Gastroesophageal sphincter (tissue), 4 donors: ENCODE data around the gene DMD. TPM values are rescaled to one million over a fixed set of nuclear protein-coding genes. Genes with fewer than 3 reads are reported as not detected.
A peak's percentile ranks its signal among the peaks of the same experiment; 100 is the strongest.

Source experiments
- ATAC-seq: fragments of 150-250 bp; one replicate; pipeline ENCODE4 v1.9.1; 2016; ENCODE audit warnings: mild to moderate bottlenecking, moderate library complexity
- H3K27ac ChIP-seq, 4 donors: fragments of 200-600 bp; sonication (generic) in 3 of 4; 1 replicate in 3 of 4; 2 replicates in 1 of 4; pipeline ENCODE4 v1.5.1; 2016 to 2019
- H3K27me3 ChIP-seq: fragments of 200-600 bp; sonication (generic); one replicate; pipeline ENCODE4 v1.5.1; 2019
- H3K36me3 ChIP-seq, 2 donors: fragments of 200-600 bp; sonication (generic); one replicate each; pipeline ENCODE4 v1.5.1; 2019; ENCODE audit warnings: control low read depth in 1 of 2
- H3K4me1 ChIP-seq, 3 donors: fragments of 200-600 bp; sonication (generic); 1 replicate in 2 of 3; 2 replicates in 1 of 3; pipeline ENCODE4 v1.5.1; 2016 to 2019; ENCODE audit warnings: control low read depth in 2 of 3
- H3K4me3 ChIP-seq, 2 donors: fragments of 200-600 bp; sonication (generic); one replicate each; pipeline ENCODE4 v1.5.1; 2019; ENCODE audit warnings: mild to moderate bottlenecking in 1 of 2, moderate library complexity in 1 of 2
- H3K9me3 ChIP-seq, 3 donors: fragments of 200-600 bp; sonication (generic); one replicate each; pipeline ENCODE4 v1.5.1; 2017 to 2019; ENCODE audit warnings: control low read depth in 2 of 3
- EP300 ChIP-seq: sonication (generic); formaldehyde crosslinking; IDR thresholded peaks from one replicate; pipeline ENCODE4 v1.6.1; 2017; ENCODE audit warnings: antibody characterized with exemption, mild to moderate bottlenecking
- POLR2A ChIP-seq, 2 donors: fragments of 450-650 bp; IDR thresholded peaks; one replicate each; pipeline ENCODE4 v1.6.1; 2017; ENCODE audit warnings: antibody characterized with exemption in 2 of 2, mild to moderate bottlenecking in 2 of 2, moderate library complexity in 1 of 2
- POLR2AphosphoS5 ChIP-seq: sonication (generic); formaldehyde crosslinking; IDR thresholded peaks from one replicate; pipeline ENCODE4 v1.6.1; 2017; ENCODE audit warnings: antibody characterized with exemption
- WGBS, 2 donors: methylation state at CpG; one replicate each; pipeline ENCODE4 v1.1.5; 2018; ENCODE audit warnings: low coverage in 1 of 2; 5-methylcytosine and 5-hydroxymethylcytosine counted together
- total RNA-seq, 4 donors: library from RNA; depleted of rRNA; stranded (reverse); fragments of >200 nt; gene quantifications; one replicate each; pipeline ENCODE4 v1.1.0, GENCODE V29; 2016
- TF ChIP-seq, protein P1 (sequence below), 4 experiments: fragments of 200-600 bp in 2 of 4; fragments of 450-650 bp in 2 of 4; sonication (generic) in 1 of 4; IDR thresholded peaks; one replicate each; pipeline ENCODE4 v1.5.1; 2017 to 2019; ENCODE audit warnings: antibody characterized with exemption in 4 of 4, mild to moderate bottlenecking in 2 of 4, moderate library complexity in 2 of 4

DMD gene
- total RNA-seq, 4 donors from 2014 or later: 111 to 225 (median 183) TPM

DNA sequence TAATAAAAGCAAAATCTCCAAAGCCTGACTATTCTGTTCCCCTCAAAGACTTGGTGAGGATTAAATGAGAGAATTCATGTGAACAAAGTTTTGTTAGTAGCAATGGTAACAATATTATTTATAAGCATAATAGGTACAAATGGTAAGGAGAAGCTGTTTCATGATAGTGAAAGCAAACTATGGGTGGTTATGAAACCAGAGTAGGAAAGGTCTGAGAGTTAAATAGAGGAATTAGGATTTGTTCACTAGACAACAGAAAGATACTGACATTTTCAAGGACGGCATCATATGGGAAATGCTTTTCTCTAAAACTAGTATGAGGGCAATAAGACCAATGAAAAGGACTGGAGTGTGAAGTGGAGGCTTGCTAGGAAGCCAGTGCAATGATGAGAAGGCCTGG, 2010.9 kb downstream of the DMD start:
- 36 to 88% methylated on average over 1 of the region's 1 CpG for WGBS, 2 donors
- Histone ChIP-seq H3K4me1 (no peaks in the 10 kb centered on the region), H3K27ac (no peak overlapping the region), H3K9me3 (no peaks in the 10 kb centered on the region), H3K36me3 (peaks cover 0 to 18% of the 10 kb centered on the region in 2 donors), H3K4me3 (no peak overlapping the region), H3K27me3 (no peaks in the 10 kb centered on the region)
- no peak for ATAC-seq
- TF ChIP-seq POLR2A (IDR thresholded peaks at IDR 0.05) (no peak), POLR2AphosphoS5 (no peak), EP300 (no peak)
- TF ChIP-seq, protein P1, sequence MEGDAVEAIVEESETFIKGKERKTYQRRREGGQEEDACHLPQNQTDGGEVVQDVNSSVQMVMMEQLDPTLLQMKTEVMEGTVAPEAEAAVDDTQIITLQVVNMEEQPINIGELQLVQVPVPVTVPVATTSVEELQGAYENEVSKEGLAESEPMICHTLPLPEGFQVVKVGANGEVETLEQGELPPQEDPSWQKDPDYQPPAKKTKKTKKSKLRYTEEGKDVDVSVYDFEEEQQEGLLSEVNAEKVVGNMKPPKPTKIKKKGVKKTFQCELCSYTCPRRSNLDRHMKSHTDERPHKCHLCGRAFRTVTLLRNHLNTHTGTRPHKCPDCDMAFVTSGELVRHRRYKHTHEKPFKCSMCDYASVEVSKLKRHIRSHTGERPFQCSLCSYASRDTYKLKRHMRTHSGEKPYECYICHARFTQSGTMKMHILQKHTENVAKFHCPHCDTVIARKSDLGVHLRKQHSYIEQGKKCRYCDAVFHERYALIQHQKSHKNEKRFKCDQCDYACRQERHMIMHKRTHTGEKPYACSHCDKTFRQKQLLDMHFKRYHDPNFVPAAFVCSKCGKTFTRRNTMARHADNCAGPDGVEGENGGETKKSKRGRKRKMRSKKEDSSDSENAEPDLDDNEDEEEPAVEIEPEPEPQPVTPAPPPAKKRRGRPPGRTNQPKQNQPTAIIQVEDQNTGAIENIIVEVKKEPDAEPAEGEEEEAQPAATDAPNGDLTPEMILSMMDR (IDR thresholded peaks at IDR 0.05): no peak

GRCh38 chrX:31199840-31200114, 2011.6 kb downstream of the DMD start:
- Histone ChIP-seq H3K4me3 (no peak overlapping the region), H3K27me3 (no peaks in the 10 kb centered on the region), H3K36me3 (peaks cover 0 to 18% of the 10 kb centered on the region in 2 donors), H3K9me3 (no peaks in the 10 kb centered on the region), H3K27ac (no peak overlapping the region), H3K4me1 (no peaks in the 10 kb centered on the region)
- ATAC-seq: no peak
- 50 to 52% methylated on average over 1 to 4 of the region's 5 CpGs for WGBS, 2 donors
- TF ChIP-seq, protein P1 (IDR thresholded peaks at IDR 0.05): no peak
- no peak for TF ChIP-seq EP300
- TF ChIP-seq POLR2AphosphoS5: no peak
- no peak for TF ChIP-seq POLR2A (IDR thresholded peaks at IDR 0.05)

- H3K4me3 ChIP-seq: no peak overlapping the region
- no peaks in the 10 kb centered on the region for H3K9me3 ChIP-seq
- peaks cover 0 to 18% of the 10 kb centered on the region in 2 donors for H3K36me3 ChIP-seq
- peak; percentile 25 for ATAC-seq
- H3K4me1 ChIP-seq: no peaks in the 10 kb centered on the region
- no peaks in the 10 kb centered on the region for H3K27me3 ChIP-seq
- H3K27ac ChIP-seq: no peak overlapping the region
- TF ChIP-seq, protein P1 (IDR thresholded peaks at IDR 0.05): no peak
- TF ChIP-seq POLR2A (IDR thresholded peaks at IDR 0.05) (no peak), POLR2AphosphoS5 (no peak), EP300 (no peak)
- WGBS, 2 donors: 42 to 61% methylated on average over 5 of the region's 5 CpGs
These were observed 2012.1 kb downstream of the DMD start for GRCh38 chrX:31199056-31199839.

- no peak for ATAC-seq
- Histone ChIP-seq H3K27ac (no peak overlapping the region), H3K4me3 (no peak overlapping the region), H3K9me3 (no peaks in the 10 kb centered on the region), H3K36me3 (no peaks in the 10 kb centered on the region), H3K27me3 (no peaks in the 10 kb centered on the region), H3K4me1 (no peaks in the 10 kb centered on the region)
- WGBS, 2 donors: 51 to 72% methylated on average over 3 to 7 of the region's 11 CpGs
- no peak for TF ChIP-seq POLR2A (IDR thresholded peaks at IDR 0.05)
- no peak for TF ChIP-seq EP300
- TF ChIP-seq, protein P1 (IDR thresholded peaks at IDR 0.05): no peak
- TF ChIP-seq POLR2AphosphoS5: no peak
These were observed 2021.0 kb downstream of the DMD start for GRCh38 chrX:31190221-31190975.
